PC-9 (cell line): ENCODE data around the gene RUNX3.

Experiments used
- EZH2 ChIP-seq: fragments of 200-600 bp; sonication (generic); IDR thresholded peaks from 2 replicates; pipeline ENCODE4 v1.8.0; 2017; ENCODE audit warnings: antibody characterized with exemption, low read depth
- TF ChIP-seq, protein P1 (sequence below): fragments of 200-600 bp; sonication (generic); conservative IDR thresholded peaks from 2 replicates; pipeline ENCODE4 v1.6.1; 2017; ENCODE audit warnings: mixed run types, antibody characterized with exemption, mild to moderate bottlenecking, moderate library complexity

DNA sequence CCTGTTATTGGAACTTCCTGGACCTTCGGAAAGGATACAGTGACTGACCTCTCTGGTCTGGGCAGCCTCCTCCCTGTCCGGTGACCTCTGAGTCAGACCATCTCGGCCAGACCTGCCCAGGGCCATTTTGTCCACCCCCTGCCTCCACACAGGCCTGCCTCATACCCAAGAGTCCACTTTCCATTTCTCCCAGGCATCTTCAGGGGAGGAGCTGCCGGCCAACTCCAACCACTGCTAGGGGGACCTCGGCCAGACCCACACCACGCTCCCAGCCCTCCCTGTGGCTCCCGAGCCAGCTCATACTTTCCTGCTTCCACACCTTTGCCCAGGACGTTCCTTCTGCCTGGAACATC is 29.5 kb upstream of the RUNX3 start:
- TF ChIP-seq, protein P1, sequence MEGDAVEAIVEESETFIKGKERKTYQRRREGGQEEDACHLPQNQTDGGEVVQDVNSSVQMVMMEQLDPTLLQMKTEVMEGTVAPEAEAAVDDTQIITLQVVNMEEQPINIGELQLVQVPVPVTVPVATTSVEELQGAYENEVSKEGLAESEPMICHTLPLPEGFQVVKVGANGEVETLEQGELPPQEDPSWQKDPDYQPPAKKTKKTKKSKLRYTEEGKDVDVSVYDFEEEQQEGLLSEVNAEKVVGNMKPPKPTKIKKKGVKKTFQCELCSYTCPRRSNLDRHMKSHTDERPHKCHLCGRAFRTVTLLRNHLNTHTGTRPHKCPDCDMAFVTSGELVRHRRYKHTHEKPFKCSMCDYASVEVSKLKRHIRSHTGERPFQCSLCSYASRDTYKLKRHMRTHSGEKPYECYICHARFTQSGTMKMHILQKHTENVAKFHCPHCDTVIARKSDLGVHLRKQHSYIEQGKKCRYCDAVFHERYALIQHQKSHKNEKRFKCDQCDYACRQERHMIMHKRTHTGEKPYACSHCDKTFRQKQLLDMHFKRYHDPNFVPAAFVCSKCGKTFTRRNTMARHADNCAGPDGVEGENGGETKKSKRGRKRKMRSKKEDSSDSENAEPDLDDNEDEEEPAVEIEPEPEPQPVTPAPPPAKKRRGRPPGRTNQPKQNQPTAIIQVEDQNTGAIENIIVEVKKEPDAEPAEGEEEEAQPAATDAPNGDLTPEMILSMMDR = no peak
- TF ChIP-seq EZH2 = no peak
